Measurements from ENCODE around the gene PTPRH.

GRCh38 chr19:55174425-55175116, 34.7 kb downstream of the PTPRH start:
- no peak for TF ChIP-seq POLR2A (IDR thresholded peaks at IDR 0.05; ENCODE audit: low read length)
- TF ChIP-seq GATA1 (IDR thresholded peaks at IDR 0.05; ENCODE audit: low read depth, low read length) = no peak
